Colonic mucosa (tissue), 4 donors: ENCODE results near the gene MT1G. TPM values are rescaled to one million over a fixed set of nuclear protein-coding genes. Genes with fewer than 3 reads are reported as not detected.
"Not testable (repeated sequence)": the region's sequence is repeated elsewhere in the genome, so short reads cannot be mapped to it uniquely, and the experiment has no call there.

Experiments used
- DNase-seq: peaks from one replicate; pipeline ENCODE4 v3.0.0-alpha.2; 2020
- H3K27ac ChIP-seq: fragments of 200-600 bp; one replicate; pipeline ENCODE4 v1.8.0; 2021
- H3K27me3 ChIP-seq: fragments of 200-600 bp; one replicate; pipeline ENCODE4 v1.8.0; 2021
- H3K36me3 ChIP-seq: fragments of 200-600 bp; one replicate; pipeline ENCODE4 v1.8.0; 2021
- H3K4me1 ChIP-seq: fragments of 200-600 bp; one replicate; pipeline ENCODE4 v1.8.0; 2021; ENCODE audit warnings: mild to moderate bottlenecking
- H3K4me3 ChIP-seq: fragments of 200-600 bp; one replicate; pipeline ENCODE4 v1.8.0; 2021
- H3K9ac ChIP-seq, 2 donors: one replicate each; pipeline ENCODE4 v1.7.0; 2013; ENCODE audit warnings: control low read depth in 2 of 2, low read depth in 2 of 2, low read length in 2 of 2
- H3K9me3 ChIP-seq: fragments of 200-600 bp; one replicate; pipeline ENCODE4 v1.8.0; 2021
- intact Hi-C: fragments of 100-400 bp; cut with DNase I; formaldehyde crosslinking; loops from one replicate; pipeline ENCODE4 v1.14.1; 2022
- total RNA-seq, 2 donors: library from RNA; stranded (reverse); fragmentation: NEBNext Ultra II Directional in 1 of 2; extraction: Animal tissue kit (Norgen Biotek cat#: 25700) in 1 of 2; gene quantifications; one replicate each; pipeline ENCODE4 v1.2.1, GENCODE V29; 2021
- TF ChIP-seq, protein P1 (sequence below): fragments of 200-600 bp; IDR thresholded peaks from one replicate; pipeline ENCODE4 v1.8.0; 2022; ENCODE audit warnings: antibody characterized with exemption, mild to moderate bottlenecking
- donor health status: healthy.
- donor health status: DM: no; HTN: no; CAD: no.
- donor health status: DM: no; HTN: no; CAD: no.

MT1G gene
- total RNA-seq, 2 donors from 2014 or later, result 243 to 995 TPM

DNA sequence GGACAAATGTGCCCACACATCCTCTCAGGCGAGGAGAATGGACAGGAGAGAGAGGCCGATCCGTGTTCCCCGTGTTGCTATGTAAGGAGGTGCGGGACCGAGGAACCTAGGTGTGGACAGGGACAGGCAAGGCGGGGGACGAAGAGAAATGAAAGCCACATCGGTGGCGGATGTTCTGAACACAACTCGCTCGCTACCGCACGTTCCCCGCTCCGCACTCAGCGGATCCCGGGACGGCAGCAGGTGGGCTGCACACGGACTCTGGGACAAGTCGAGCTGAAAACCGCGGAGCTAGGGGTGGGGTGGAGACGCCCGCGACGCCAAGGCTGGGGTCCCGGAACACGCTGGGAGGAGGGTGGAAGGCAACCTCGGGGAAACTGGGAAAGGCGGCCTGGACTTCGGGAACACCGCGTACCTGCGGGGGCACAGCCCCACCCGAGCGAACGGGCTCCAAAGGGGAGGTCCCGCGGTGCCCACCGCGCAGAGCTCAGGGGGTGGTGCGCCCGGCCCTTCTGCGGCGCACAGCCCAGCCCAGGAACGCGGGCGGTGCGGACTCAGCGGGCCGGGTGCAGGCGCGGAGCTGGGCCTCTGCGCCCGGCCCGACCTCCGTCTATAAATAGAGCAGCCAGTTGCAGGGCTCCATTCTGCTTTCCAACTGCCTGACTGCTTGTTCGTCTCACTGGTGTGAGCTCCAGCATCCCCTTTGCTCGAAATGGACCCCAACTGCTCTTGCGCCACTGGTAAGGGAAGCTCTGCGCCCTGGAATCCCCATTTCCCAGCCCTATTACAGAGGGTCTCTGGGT, 42.5 kb downstream of the MT1G start, which contains the start of gene MT1E:
TSS of gene MT1E (plus strand) at position 642 of the 803 bp plus-strand sequence. CDS start at position 713, 71 bp downstream.
- intact Hi-C loops, result no loop called here
- Histone ChIP-seq H3K27me3 (no peaks in the 10 kb centered on the region), H3K36me3 (no peaks in the 10 kb centered on the region), H3K9ac (peak within 1 kb of the TSS; percentile 89 to 100), H3K4me3 (peak within 1 kb of the TSS; percentile 79), H3K27ac (peak within 1 kb of the TSS; percentile 86), H3K4me1 (peaks cover 3% of the 10 kb centered on the region), H3K9me3 (no peaks in the 10 kb centered on the region)
- peak; percentile 76 for DNase-seq
- TF ChIP-seq, protein P1, sequence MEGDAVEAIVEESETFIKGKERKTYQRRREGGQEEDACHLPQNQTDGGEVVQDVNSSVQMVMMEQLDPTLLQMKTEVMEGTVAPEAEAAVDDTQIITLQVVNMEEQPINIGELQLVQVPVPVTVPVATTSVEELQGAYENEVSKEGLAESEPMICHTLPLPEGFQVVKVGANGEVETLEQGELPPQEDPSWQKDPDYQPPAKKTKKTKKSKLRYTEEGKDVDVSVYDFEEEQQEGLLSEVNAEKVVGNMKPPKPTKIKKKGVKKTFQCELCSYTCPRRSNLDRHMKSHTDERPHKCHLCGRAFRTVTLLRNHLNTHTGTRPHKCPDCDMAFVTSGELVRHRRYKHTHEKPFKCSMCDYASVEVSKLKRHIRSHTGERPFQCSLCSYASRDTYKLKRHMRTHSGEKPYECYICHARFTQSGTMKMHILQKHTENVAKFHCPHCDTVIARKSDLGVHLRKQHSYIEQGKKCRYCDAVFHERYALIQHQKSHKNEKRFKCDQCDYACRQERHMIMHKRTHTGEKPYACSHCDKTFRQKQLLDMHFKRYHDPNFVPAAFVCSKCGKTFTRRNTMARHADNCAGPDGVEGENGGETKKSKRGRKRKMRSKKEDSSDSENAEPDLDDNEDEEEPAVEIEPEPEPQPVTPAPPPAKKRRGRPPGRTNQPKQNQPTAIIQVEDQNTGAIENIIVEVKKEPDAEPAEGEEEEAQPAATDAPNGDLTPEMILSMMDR, result no peak

DNA sequence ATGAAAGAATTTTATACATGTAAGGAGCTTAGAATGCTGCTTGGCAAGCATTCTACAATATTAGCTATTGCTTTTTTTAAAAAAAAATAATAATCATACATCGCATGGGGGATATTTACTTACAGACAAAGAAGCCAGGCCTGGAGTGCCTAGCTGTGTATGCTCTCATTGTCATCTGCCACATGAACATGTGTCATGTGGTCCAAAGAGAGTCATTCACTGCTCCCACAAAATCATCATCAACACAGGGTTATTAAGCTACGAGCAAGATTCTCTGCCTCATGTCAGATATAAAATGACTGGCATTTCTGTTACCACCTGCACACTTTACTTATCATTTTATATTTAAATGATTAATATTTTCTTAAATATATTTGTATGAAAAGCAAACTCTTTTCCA, 44.2 kb downstream of the MT1G start:
- intact Hi-C loops, result no loop called here
- DNase-seq, result no peak
- no peak overlapping the region for H3K4me3 ChIP-seq
- TF ChIP-seq, protein P1, result no peak
- H3K36me3 ChIP-seq, result no peaks in the 10 kb centered on the region
- H3K9ac ChIP-seq, result no peak overlapping the region
- H3K27ac ChIP-seq, result no peak overlapping the region
- H3K9me3 ChIP-seq, result no peaks in the 10 kb centered on the region
- no peaks in the 10 kb centered on the region for H3K27me3 ChIP-seq
- H3K4me1 ChIP-seq, result peaks cover 3% of the 10 kb centered on the region

DNA sequence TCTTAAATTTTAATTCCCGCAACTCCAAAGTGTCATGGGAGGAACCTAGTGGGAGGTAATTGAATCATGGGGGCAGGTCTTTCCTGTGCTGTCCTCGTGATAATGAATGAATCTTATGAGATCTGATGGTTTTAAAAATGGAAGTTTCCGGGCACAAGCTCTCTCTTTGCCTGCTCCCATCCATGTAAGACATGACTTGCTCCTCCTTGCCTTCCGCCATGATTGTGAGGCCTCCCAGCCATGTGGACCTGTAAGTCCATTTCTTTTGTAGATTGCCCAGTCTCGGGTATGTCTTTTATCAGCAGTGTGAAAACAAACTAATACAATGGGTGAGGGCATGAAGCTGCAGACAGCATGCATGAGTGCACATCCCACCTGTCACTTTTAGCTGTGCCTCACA, 44.7 kb downstream of the MT1G start:
- H3K27me3 ChIP-seq, H3K4me1 ChIP-seq, H3K9me3 ChIP-seq, intact Hi-C loops, DNase-seq, H3K9ac ChIP-seq, H3K27ac ChIP-seq, H3K4me3 ChIP-seq, H3K36me3 ChIP-seq: not testable (repeated sequence)

DNA sequence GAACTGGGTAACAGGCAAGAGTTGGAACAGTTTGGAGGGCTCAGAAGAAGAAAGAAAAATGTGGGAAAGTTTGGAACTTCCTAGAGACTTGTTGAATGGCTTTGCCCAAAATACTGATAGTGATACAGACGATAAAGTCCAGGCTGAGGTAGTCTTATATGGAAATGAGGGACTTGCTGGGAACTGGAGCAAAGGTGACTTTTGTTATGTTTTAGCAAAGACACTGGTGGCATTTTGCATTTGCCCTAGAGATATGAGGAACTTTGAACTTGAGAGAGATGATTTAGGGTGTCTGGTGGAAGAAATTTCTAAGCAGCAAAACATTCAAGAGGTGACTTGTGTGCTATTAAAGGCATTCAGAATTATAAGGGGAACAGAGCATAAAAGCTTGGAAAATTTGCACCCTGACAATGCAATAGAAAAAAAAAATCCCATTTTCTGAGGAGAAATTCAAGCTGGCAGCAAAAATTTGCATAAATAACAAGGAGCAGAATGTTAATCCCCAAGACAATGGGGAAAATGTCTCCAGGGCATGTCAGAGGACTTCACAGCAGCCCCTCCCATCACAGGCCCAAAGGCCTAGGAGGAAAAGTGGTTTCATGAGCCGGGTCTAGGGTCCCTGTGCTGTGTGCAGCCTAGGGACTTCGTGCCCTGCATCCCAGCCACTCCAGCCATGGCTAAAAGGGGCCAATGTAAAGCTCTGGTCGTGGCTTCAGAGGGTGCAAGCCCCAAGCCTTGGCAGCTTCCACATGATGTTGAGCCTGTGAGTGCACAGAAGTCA, 46.0 kb downstream of the MT1G start:
- H3K36me3 ChIP-seq, H3K9ac ChIP-seq, H3K27me3 ChIP-seq, H3K4me3 ChIP-seq, intact Hi-C loops, DNase-seq, H3K4me1 ChIP-seq, H3K9me3 ChIP-seq, H3K27ac ChIP-seq: not testable (repeated sequence)

DNA sequence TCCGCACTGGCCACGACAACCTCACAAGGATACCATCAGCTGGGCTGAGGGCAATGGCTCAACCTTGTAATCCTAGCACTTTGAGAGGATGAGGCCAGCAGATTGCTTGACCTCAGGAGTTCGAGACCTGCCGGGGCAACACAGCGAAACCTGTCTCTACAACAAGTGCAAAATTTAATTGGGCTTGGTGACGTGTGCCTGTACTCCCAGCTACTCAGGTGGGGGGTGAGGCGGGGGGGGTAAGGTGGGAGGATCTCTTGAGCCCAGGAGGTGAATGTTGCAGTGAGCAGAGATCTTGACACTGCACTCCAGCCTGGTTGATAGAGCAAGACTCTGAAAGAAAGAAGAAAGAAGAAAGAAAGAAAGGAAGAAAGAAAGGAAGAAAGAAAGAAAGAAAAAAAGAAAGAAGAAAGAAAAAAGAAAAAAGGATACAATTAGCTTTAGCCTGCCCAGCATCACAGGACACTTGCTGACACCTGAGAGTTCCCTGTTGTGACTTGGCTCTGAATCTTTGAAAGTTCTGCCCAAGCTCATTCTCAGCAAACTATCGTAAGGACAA, 47.4 kb downstream of the MT1G start:
- Histone ChIP-seq H3K9ac (no peak overlapping the region), H3K27ac (no peak overlapping the region), H3K9me3 (no peaks in the 10 kb centered on the region), H3K27me3 (no peaks in the 10 kb centered on the region), H3K4me3 (no peak overlapping the region), H3K4me1 (peaks cover 9% of the 10 kb centered on the region), H3K36me3 (no peaks in the 10 kb centered on the region)
- TF ChIP-seq, protein P1, result no peak
- intact Hi-C loops, result no loop called here
- no peak for DNase-seq

DNA sequence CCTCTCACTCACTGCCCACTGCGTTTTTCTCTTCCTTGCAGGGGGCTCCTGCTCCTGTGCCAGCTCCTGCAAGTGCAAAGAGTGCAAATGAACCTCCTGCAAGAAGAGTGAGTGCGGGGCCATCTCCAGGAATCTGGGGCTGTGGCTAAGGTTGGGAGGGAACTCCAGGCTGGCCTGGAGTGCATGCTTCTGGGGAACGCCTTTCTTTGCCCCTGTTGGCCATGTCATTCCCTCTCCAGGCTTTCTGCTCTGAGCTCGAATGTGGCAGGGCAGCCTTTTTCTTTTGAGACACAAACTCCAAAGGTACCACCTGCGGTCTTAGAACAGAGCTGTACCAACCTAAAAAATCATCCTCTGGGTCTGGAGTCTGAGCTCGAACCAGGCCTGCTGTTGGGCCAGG, 49.7 kb downstream of the MT1G start:
- no peaks in the 10 kb centered on the region for H3K27me3 ChIP-seq
- no peaks in the 10 kb centered on the region for H3K9me3 ChIP-seq
- no peak for DNase-seq
- no peak overlapping the region for H3K9ac ChIP-seq
- no peaks in the 10 kb centered on the region for H3K36me3 ChIP-seq
- TF ChIP-seq, protein P1, result no peak
- intact Hi-C loops, result no loop called here
- H3K4me1 ChIP-seq, result peaks cover 7% of the 10 kb centered on the region
- no peak overlapping the region for H3K27ac ChIP-seq
- no peak overlapping the region for H3K4me3 ChIP-seq
